ENCODE results near the gene GRB7.
"Not testable (repeated sequence)": the region's sequence is repeated elsewhere in the genome, so short reads cannot be mapped to it uniquely, and the experiment has no call there.

Gene GRB7

DNA sequence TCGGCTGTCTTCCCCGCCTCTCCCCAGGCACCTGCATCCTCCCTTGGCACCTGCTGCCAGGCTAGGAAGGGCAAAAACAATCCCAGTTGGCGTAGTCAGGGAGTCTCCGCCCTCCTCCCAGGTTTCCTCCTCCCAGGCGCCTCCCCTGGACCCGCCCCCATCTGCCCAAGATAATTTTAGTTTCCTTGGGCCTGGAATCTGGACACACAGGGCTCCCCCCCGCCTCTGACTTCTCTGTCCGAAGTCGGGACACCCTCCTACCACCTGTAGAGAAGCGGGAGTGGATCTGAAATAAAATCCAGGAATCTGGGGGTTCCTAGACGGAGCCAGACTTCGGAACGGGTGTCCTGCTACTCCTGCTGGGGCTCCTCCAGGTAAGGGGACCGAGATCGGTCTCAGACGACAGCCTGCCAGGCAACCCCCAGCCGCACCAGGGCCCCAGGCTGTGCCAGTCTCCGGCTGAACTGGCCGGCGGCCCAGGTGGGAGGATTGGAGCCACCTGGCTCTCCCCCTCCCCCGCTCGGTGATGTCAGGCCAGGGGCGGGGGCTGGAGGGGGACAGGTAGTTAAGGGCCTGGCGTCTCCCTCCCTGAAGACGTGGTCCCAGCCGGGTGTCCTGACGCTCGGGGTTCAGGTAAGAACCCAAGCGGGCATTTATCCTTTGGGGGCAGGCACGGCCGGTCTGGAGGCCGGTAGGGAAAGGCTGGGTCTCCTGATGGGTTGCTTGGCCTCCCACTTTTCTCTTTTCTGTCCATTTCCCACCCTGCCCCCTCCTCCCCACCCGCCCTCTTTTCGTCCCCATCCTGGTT lies at the start of gene GRB7:
GRB7 (plus strand) TSS at position 179 of the 808 bp plus-strand sequence. CDS start 4,364 bp downstream, outside the sequence.
- DNase-seq: peak; percentile 13

DNA sequence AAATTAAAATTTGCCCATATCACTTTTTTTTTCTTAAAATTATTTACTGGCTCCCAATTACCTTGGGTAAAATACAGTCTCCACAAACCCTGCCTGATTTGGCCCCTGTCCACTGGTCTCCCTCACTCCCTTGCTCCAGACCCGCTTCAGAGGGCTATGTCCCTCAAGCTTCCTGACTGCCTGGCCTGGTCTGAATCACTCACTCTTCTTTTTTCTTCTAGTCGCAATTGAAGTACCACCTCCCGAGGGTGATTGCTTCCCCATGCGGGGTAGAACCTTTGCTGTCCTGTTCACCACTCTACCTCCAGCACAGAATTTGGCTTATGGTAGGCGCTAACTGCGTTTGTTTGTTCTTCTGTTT lies 49.3 kb upstream of the GRB7 start:
- DNase-seq: no peak

DNA sequence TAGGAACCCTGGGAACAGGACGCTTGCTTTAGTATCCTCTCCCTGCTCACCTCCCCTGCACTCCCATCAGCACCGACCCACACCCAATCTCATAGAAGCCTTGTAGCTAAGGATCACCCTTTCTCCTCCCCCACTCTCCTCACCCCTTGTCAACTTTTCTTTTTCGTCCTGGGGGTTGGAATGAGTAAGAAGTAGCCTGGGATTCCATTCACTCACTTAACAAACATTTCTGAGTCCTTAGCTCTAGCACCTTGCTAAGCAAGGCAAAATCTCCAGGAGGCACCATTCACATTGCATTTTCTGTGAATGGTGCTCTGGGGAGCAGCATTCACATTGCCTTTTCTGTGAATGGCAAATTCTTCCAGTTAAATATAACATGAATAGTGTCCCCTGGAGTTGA lies 48.8 kb upstream of the GRB7 start:
- DNase-seq: no peak

DNA sequence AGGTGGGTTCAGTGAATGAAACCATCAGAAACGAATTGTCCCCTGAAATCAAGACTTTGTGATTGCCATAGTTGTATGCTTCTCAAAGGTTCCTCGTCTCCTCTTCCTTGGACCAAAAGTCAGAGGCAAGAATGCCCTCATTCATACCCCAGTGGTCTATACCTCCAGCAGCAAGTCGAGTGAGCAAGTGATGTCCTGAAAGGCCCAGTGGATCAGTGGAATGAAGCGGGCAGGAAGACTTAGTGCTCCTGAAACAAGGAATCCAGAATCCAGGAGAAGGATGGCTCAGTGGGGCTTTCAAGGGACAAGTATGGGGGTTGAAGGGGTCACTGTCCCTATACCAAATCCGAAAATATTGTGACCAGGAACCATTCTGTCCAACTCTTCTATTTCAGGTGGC lies 43.1 kb upstream of the GRB7 start:
- no peak for DNase-seq

DNA sequence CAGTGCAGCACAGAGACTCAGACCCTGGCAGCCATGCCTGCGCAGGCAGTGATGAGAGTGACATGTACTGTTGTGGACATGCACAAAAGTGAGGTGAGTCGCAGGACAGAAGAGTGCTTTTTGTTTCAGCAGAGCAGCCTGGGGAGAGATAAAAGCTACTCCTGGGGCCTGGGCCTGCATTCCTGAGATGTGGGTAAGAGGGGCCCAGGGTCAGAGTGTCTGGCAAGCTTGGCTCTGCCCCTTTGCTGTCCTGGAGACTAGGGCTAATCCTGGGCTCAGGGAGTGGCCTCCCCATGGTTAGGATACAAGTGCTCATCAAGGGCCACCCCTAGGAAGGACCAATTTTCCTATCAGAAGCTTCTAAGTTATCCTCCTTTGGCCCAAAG lies 42.7 kb upstream of the GRB7 start:
- DNase-seq: no peak

DNA sequence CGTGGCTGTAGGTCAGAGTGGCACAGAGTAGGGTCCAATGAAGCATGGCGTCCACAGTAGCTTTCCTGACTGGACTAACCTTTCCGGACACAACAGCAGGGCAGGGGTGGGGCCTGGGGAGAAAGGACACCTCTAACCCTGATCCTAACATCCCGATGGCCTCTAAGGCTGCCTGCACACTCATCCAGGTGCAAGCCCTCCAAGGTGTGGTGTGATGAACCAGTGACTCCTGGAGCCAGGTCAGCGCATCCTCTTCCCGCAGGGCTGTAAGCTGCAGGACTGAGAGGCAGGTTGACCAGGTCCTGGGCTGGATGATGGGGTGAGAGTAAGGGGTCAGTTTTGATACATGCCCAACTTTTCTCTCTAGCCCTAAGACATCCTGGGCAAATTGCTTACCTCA lies 41.0 kb upstream of the GRB7 start:
- no peak for DNase-seq

DNA sequence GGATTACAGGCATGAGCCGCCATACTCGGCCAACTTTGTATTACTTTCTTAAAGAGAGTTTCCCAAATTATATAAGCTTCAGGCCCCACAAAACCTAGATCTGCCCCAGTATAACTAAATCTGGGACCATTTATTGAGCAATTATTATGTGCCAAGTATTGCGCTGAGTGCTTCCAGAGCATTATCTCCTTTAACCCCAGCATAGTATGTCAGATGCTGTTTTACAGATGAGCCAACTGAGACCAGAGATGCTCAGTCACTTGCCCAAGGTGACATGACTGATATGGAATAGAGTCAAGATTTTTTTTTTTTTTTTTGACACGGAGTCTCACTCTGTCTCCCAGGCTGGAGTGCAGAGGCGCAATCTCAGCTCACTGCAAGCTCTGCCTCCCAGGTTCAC lies 39.8 kb upstream of the GRB7 start:
- DNase-seq: no peak

DNA sequence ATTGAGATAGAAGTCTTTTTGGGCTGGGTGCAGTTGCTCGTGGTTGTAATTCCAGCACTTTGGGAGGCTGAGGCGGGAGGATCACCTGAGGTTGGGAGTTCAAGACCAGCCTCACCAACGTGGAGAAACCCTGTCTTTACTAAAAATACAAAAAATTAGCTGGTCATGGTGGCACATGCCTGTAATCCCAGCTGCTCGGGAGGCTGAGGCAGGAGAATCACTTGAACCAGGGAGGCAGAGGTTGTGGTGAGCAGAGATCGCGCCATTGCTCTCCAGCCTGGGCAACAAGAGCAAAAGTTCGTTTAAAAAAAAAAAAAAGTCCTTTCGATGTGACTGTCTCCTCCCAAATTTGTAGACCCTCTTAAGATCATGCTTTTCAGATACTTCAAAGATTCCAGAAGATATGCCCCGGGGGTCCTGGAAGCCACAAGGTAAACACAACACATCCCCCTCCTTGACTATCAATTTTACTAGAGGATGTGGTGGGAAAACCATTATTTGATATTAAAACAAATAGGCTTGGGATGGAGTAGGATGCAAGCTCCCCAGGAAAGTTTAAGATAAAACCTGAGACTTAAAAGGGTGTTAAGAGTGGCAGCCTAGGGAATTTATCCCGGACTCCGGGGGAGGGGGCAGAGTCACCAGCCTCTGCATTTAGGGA lies 38.5 kb upstream of the GRB7 start:
- DNase-seq: not testable (repeated sequence)

DNA sequence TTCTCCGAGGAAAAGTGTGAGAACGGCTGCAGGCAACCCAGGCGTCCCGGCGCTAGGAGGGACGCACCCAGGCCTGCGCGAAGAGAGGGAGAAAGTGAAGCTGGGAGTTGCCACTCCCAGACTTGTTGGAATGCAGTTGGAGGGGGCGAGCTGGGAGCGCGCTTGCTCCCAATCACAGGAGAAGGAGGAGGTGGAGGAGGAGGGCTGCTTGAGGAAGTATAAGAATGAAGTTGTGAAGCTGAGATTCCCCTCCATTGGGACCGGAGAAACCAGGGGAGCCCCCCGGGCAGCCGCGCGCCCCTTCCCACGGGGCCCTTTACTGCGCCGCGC lies 38.0 kb upstream of the GRB7 start, which contains the start of gene ERBB2:
ERBB2 (plus strand) TSS at position 247 of the 330 bp plus-strand sequence. CDS start 175 bp downstream, outside the sequence.
- no peak for DNase-seq

DNA sequence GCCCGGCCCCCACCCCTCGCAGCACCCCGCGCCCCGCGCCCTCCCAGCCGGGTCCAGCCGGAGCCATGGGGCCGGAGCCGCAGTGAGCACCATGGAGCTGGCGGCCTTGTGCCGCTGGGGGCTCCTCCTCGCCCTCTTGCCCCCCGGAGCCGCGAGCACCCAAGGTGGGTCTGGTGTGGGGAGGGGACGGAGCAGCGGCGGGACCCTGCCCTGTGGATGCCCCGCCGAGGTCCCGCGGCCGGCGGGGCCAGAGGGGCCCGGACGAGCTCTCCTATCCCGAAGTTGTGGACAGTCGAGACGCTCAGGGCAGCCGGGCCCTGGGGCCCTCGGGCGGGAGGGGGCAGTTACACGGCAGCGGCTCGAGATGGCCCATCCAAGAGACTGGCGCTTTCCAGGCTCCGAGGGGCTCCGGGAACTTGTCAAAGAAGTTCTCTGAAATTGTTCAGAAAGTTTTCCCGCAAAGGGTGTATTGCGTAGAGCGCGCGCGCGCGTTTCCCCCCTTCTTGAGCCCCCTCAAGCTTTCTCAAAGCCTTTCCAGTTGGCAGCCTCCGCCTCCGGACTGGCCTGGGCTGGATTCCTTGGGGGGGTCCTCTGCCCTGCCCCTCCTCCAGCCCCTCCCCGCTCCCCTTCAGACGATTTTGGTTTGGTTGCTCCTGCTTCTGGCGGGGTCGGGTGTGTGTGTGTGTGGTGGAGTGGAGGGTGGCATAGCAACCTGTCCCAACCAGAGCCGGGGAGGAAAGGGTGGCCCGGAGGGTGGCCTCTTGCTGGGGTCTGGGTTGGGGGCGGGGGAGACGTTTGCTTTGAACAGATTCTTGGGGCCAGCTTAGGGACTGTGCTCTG lies 37.4 kb upstream of the GRB7 start:
- no peak for DNase-seq

DNA sequence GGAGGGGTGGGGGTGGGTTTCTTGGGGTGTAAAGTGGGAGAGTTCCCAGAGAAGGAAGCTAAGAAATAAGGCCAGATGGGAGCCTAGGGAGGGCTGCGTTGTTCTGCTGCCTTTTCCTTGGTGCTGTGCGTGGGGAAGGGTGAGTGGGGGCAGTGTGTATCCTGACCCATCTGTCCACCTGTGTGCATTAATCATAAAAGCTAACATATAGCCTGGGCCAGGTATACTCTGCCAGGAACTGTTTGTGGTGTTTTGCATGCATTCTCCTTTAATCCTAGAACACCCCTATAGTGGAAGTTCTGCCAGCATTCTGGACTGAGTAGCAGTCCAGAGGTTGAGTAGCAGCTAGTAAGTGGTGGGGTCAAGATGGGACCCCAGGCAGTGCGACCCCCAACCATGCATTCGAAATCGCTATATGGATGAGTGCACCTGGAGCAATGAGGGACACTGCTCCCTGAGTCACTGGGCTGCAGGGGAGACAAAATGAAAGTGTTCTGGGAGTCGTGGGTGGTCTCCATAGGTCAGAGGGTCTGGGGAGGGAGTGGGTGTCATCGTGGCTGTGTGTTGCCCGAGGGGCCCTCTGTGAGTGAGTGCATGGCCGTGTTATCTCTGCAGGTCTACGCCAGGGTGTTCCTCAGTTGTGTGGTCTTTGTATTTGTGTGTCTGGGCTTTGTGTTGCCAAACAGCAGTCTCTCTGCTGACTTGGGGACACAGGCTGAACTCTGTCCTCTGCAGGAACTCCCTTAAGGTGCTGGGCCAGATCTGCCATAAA lies 36.5 kb upstream of the GRB7 start:
- no peak for DNase-seq

DNA sequence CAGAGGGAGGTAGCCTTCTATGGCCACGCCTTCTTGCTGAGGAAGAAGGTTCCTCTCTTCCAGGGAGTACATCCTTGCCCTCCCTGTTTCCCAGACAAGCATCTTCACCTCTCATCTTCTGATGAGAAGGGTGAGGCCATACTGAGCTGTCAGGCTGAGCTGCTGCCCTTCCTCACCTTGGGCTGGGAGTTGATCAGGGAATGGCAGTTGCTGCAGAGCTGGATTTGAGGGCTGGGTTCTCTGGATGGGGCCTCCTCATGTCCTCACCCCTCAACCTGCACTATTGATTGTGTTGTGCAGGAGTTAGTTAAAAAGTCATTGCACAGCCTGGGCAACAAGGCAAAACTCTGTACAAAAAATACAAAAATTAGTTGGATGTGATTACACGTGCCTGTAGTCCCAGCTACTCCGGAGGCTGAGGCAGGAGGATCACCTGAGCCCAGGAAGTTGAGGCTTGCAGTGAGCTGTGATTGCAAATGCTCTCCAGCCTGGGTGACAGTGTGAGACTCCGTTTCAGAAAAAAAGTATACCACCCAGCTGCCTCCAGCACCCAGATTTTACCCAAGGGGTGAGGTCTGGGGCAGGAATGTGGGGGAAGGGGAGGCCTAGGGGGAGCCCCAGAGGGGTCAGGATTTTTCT lies 35.8 kb upstream of the GRB7 start:
- DNase-seq: no peak

DNA sequence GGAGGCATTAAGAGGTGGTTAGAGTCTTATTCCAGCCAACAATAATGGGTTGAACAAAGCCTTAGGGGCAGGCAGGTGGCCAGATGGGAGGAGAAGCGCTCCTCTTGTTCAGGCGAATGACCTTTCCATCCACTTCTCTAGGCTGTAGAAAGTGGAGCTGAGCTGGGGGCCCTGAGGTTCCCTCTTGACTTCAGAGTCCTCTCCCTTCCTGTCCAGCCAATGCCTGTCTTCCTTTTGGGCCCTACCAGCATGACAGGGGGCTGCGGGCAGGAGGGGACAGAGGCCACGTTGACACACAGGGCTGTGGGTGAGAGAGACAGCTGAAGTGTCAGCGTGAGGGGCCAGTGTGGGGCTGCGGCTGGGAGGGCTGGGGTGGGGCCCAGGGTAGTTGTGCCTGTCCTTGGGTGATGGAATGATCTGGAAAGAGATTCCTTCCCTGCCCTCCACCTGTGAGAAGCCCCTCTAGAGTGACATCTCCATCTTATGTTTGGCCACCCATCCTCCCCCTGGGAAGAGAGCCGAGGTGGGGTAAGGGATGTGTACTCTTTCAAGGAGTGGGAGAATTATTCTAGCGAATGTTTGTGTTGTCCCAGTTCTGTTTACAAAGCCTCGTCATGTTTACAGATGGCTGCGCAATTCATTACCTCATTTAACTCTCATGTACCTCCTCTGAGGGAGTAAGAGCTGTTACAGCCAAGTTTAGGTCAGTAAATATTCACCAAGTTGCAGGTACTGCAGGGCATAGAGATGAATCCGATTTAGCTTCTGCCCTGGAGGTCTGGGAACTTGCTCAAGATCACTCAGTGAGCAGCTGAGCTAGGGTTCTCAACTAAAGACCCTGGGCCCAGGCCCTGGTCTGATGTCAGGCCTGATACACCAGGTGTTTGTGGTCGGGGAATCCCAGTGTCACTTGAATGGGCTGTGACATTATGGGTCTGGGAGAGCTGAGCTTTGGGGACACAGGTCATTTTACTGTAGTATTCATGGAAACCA lies 34.5 kb upstream of the GRB7 start:
- no peak for DNase-seq

DNA sequence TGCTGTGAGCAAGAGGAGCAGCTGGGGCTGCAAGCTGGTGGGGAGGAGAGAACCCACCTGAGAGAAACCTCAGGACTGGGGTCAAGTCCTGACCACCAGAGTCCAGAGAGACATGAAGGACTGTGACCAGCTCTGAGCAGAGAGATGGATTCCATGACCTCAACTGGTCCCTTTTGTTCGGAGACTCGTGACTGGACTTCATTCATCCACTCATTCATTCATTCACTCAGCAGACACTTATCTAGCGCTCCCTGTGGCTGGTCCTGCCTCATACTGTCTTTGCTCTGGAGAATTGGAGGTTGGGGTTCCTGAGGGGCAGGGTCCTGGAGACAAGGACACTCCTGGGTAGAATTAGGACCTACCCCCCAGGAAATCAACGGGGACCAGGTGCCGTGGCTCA lies 33.8 kb upstream of the GRB7 start:
- DNase-seq: no peak

DNA sequence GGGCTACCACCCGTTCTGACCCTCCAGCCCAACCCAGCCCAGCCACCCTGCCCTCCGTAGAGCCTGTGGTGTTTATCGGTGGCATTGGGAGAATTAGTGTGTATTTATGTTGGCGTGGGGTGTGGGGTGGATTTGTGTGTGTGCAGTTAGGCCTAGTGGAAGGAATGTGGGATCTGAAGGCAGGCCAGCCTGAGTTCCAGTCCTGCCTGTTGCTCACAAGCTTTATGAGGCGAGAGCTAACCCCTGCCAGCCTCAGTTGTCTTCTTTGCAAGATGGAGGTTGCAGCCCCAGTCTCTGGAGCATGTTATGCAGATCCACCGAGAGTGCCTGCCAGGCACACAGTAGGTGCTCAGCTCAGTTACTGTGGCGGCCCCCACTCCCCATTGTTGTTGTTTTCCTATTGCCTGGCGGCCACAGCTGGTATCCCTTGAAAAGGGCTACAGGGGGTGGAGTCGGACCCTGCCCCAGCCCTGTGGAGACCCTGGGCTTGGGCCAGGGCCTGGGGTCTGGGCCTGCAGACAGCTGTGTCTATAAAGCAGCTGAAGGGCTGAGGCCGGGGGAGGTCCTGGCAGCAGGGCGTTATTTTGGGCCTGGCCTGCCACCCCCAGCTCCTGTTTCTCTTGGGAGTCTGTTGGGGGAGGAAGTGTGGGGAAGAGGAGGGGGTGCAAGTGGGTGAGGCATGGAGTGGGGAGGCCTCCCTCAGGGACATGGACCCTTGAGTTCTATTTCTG lies 32.8 kb upstream of the GRB7 start:
- no peak for DNase-seq

DNA sequence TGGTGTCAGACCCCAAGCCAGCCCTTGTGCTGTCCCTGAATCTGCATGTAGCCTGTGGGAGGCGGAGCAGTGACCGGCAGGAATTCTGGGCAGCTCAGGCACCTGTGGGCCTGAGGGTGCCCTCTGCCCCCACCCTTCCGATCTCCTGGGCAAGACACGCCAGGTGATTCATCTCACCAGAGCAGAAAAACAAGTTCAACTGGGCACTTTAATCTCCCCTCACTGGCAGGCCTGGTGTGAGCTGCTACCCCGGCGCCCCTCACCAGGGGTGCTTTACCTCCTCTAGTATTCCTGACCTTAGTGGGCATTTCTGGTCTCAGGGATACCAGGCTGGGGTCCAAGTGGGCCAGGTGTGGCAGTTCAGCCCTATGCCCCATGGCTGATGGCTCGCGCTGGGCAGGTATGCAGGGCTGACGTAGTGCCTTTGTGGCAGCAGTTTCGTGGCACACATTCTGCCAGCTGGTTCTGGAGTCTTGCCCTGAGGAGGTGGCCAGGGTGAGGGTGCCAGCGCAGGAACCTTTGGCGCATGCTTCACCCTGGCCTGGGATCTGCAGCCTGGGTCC lies 31.9 kb upstream of the GRB7 start:
- no peak for DNase-seq

DNA sequence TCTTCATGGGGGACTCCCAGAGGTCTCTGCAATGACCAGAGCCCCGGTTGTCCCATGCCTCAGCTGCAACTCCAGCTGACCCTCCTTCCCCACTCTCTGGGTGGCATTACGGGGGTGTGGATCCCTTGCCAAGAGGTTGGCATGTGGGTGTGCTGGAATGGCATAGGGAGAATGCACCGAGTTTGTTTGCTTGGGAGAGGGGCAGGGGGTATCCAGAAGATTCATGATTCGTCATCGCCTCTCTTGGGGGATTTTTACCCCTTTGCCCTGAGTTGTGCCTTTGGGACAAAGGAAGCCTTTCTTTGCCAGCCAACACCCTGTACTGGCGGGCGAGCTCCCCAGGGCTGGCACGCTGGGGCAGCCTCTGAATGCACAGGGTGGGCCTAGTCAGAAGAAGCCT lies 31.4 kb upstream of the GRB7 start:
- DNase-seq: no peak

DNA sequence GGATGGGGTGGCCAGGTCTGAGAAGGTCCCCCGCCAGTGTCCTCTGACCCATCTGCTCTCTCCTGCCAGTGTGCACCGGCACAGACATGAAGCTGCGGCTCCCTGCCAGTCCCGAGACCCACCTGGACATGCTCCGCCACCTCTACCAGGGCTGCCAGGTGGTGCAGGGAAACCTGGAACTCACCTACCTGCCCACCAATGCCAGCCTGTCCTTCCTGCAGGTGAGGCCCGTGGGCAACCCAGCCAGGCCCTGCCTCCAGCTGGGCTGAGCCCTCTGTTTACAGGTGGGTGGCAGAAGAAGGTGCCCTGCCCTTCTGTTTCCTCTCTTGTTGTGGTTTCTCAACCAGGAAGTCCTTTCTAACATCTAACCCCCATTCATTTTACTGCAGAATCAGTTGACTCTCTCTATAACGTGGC lies 30.8 kb upstream of the GRB7 start:
- no peak for DNase-seq

DNA sequence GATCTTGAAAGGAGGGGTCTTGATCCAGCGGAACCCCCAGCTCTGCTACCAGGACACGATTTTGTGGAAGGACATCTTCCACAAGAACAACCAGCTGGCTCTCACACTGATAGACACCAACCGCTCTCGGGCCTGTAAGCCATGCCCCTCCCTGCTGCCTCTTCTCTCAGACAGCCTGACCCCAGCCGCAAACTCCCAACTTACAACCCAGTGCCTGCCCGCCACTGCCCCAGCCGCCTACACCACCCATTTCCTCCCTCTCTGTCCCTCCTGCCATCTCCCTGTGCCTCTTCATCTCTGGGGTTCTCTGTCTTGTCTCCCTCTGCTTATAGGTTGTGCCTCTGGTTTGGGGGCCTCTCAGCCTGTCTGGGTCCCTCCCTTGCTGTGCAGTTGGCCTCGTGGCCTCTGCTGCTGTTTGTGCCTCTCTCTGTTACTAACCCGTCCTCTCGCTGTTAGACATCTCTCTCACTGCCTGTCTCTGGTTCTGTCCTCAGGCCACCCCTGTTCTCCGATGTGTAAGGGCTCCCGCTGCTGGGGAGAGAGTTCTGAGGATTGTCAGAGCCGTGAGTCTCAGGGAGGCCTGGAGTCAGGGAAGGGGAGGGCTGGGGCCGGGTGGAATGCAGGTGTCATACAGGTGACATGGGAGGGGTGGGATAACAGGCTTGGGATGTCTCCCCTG lies 28.3 kb upstream of the GRB7 start:
- no peak for DNase-seq

All from NCI-H1092 (cell line).